H9 (cell line): ENCODE measurements around the gene CFAP97D1. TPM values are rescaled to one million over a fixed set of nuclear protein-coding genes. Genes with fewer than 3 reads are reported as not detected.

ENCODE experiments used
- DNase-seq: peaks from one replicate; pipeline ENCODE4 v3.0.0-alpha.2; 2017
- H2AFZ ChIP-seq: one replicate; pipeline ENCODE4 v1.6.1; 2013; ENCODE audit warnings: mild to moderate bottlenecking, low read length, control low read depth, moderate library complexity
- H2AK5ac ChIP-seq: 2 replicates; pipeline ENCODE4 v1.6.1; 2013; ENCODE audit warnings: low read length, control low read depth, mixed read lengths; ENCODE audit not compliant: insufficient read length
- H2BK120ac ChIP-seq: one replicate; pipeline ENCODE4 v1.6.1; 2013; ENCODE audit warnings: low read depth, mild to moderate bottlenecking, low read length, control low read depth, inconsistent platforms; ENCODE audit not compliant: poor library complexity, severe bottlenecking
- H2BK12ac ChIP-seq: 2 replicates; pipeline ENCODE4 v1.6.1; 2013; ENCODE audit warnings: low read length, control low read depth, mixed read lengths, low read depth; ENCODE audit not compliant: insufficient read length
- H2BK15ac ChIP-seq: 2 replicates; pipeline ENCODE4 v1.6.1; 2013; ENCODE audit warnings: low read depth, low read length, control low read depth
- H2BK20ac ChIP-seq: one replicate; pipeline ENCODE4 v1.6.1; 2013; ENCODE audit warnings: low read depth, mild to moderate bottlenecking, low read length, control low read depth, inconsistent platforms; ENCODE audit not compliant: poor library complexity, severe bottlenecking
- H2BK5ac ChIP-seq: 2 replicates; pipeline ENCODE4 v1.6.1; 2013; ENCODE audit warnings: low read length, control low read depth, mixed read lengths; ENCODE audit not compliant: insufficient read length
- H3K14ac ChIP-seq: 2 replicates; pipeline ENCODE4 v1.6.1; 2013; ENCODE audit warnings: low read length, control low read depth; ENCODE audit not compliant: insufficient read depth
- H3K18ac ChIP-seq: 2 replicates; pipeline ENCODE4 v1.6.1; 2013; ENCODE audit warnings: low read depth, mild to moderate bottlenecking, mixed read lengths, low read length, control low read depth; ENCODE audit not compliant: insufficient read length
- H3K23ac ChIP-seq: 2 replicates; pipeline ENCODE4 v1.6.1; 2013; ENCODE audit warnings: low read length, control low read depth, mixed read lengths, low read depth; ENCODE audit not compliant: insufficient read length
- H3K23me2 ChIP-seq: 2 replicates; pipeline ENCODE4 v1.6.1; 2013; ENCODE audit warnings: low read depth, mild to moderate bottlenecking, mixed read lengths, low read length, control low read depth; ENCODE audit not compliant: insufficient read length, poor library complexity, severe bottlenecking
- H3K27ac ChIP-seq: 2 replicates; pipeline ENCODE4 v1.5.1; 2013; ENCODE audit warnings: low read length, control low read depth, mixed read lengths, low read depth; ENCODE audit not compliant: insufficient read length
- H3K27me3 ChIP-seq: 2 replicates; pipeline ENCODE4 v1.6.1; 2013; ENCODE audit warnings: low read length, control low read depth, inconsistent platforms; ENCODE audit not compliant: insufficient read depth
- H3K4ac ChIP-seq: 2 replicates; pipeline ENCODE4 v1.6.1; 2013; ENCODE audit warnings: low read depth, mild to moderate bottlenecking, control low read depth, inconsistent platforms, low read length, moderate library complexity
- H3K4me1 ChIP-seq: 2 replicates; pipeline ENCODE4 v1.6.1; 2013; ENCODE audit warnings: low read length, control low read depth, inconsistent platforms; ENCODE audit not compliant: insufficient read depth
- H3K4me2 ChIP-seq: 2 replicates; pipeline ENCODE4 v1.6.1; 2013; ENCODE audit warnings: low read length, control low read depth, mixed read lengths; ENCODE audit not compliant: insufficient read length, insufficient read depth
- H3K56ac ChIP-seq: 2 replicates; pipeline ENCODE4 v1.6.1; 2013; ENCODE audit warnings: low read depth, mild to moderate bottlenecking, mixed read lengths, low read length, control low read depth; ENCODE audit not compliant: insufficient read length
- H3K79me1 ChIP-seq: 2 replicates; pipeline ENCODE4 v1.6.1; 2013; ENCODE audit warnings: low read depth, mild to moderate bottlenecking, moderate library complexity, low read length, control low read depth, inconsistent platforms; ENCODE audit not compliant: insufficient read depth, poor library complexity, severe bottlenecking
- H3K79me2 ChIP-seq: 2 replicates; pipeline ENCODE4 v1.6.1; 2013; ENCODE audit warnings: low read length, control low read depth, inconsistent platforms; ENCODE audit not compliant: insufficient read depth
- H3K9ac ChIP-seq: 2 replicates; pipeline ENCODE4 v1.6.1; 2013; ENCODE audit warnings: low read length, control low read depth, mixed read lengths; ENCODE audit not compliant: insufficient read length; ENCODE audit errors: extremely low read depth
- H3K9me3 ChIP-seq: one replicate; pipeline ENCODE4 v1.6.1; 2013; ENCODE audit warnings: low read depth, low read length, inconsistent platforms; ENCODE audit not compliant: control insufficient read depth
- H3T11ph ChIP-seq: one replicate; pipeline ENCODE4 v1.6.1; 2013; ENCODE audit warnings: mild to moderate bottlenecking, low read length, control low read depth, inconsistent platforms
- H4K20me1 ChIP-seq: one replicate; pipeline ENCODE4 v1.6.1; 2013; ENCODE audit not compliant: control insufficient read depth, insufficient read length, insufficient read depth
- H4K5ac ChIP-seq: 2 replicates; pipeline ENCODE4 v1.6.1; 2013; ENCODE audit warnings: low read depth, mild to moderate bottlenecking, mixed read lengths, low read length, control low read depth; ENCODE audit not compliant: insufficient read length
- H4K8ac ChIP-seq: replicated peaks from 2 replicates; pipeline ENCODE4 v1.6.1; 2013; ENCODE audit warnings: low read length, control low read depth, mixed read lengths, low read depth; ENCODE audit not compliant: insufficient read length
- H4K91ac ChIP-seq: 2 replicates; pipeline ENCODE4 v1.6.1; 2013; ENCODE audit warnings: low read depth, mild to moderate bottlenecking, moderate library complexity, mixed read lengths, low read length, control low read depth; ENCODE audit not compliant: insufficient read length
- H3K27ac Mint-ChIP-seq, 3 experiments: 2 replicates in 2 of 3; 3 replicates in 1 of 3; pipeline ENCODE4 v1.8.0; 2020 to 2021; ENCODE audit warnings: mixed read lengths in 3 of 3, mild to moderate bottlenecking in 1 of 3, moderate library complexity in 1 of 3
- H3K27me3 Mint-ChIP-seq: 2 replicates; pipeline ENCODE4 v1.8.0; 2021; ENCODE audit warnings: low read depth, mild to moderate bottlenecking, moderate library complexity, mixed read lengths
- H3K36me3 Mint-ChIP-seq, 3 experiments: 2 replicates in 2 of 3; 3 replicates in 1 of 3; pipeline ENCODE4 v1.8.0; 2020 to 2021; ENCODE audit warnings: low read depth in 3 of 3, mixed read lengths in 3 of 3; ENCODE audit not compliant: insufficient read depth in 1 of 3
- H3K4me1 Mint-ChIP-seq, 2 experiments: 2 replicates each; pipeline ENCODE4 v1.8.0; 2020; ENCODE audit warnings: mixed read lengths in 2 of 2
- H3K4me3 Mint-ChIP-seq, 2 experiments: 2 replicates in 1 of 2; 3 replicates in 1 of 2; pipeline ENCODE4 v1.8.0; 2020 to 2021; ENCODE audit warnings: mild to moderate bottlenecking in 2 of 2, mixed read lengths in 2 of 2, moderate library complexity in 1 of 2
- H3K9me3 Mint-ChIP-seq, 2 experiments: 2 replicates in 1 of 2; 3 replicates in 1 of 2; pipeline ENCODE4 v1.8.0; 2020; ENCODE audit warnings: mild to moderate bottlenecking in 2 of 2, mixed read lengths in 2 of 2, moderate library complexity in 1 of 2
- WGBS: extraction: QIAGEN DNeasy Blood & Tissue Kit; methylation state at CpG from one replicate; pipeline ENCODE4 v1.1.7; 2013; ENCODE audit warnings: missing lambda C conversion rate, low lambda C conversion rate, mixed read lengths; ENCODE audit not compliant: insufficient read length; ENCODE audit errors: extremely low coverage; 5-methylcytosine and 5-hydroxymethylcytosine counted together
- total RNA-seq: library from RNA; stranded (reverse); gene quantifications from 2 replicates; pipeline ENCODE4 v1.2.1, GENCODE V29; 2021
- TF ChIP-seq, protein P1 (sequence below): fragments of 200-600 bp; sonication (generic); conservative IDR thresholded peaks from 3 replicates; pipeline ENCODE4 v1.8.0; 2021; ENCODE audit warnings: antibody characterized with exemption, mild to moderate bottlenecking

Gene CFAP97D1
- total RNA-seq, 1 experiment from 2014 or later, result not detected

DNA sequence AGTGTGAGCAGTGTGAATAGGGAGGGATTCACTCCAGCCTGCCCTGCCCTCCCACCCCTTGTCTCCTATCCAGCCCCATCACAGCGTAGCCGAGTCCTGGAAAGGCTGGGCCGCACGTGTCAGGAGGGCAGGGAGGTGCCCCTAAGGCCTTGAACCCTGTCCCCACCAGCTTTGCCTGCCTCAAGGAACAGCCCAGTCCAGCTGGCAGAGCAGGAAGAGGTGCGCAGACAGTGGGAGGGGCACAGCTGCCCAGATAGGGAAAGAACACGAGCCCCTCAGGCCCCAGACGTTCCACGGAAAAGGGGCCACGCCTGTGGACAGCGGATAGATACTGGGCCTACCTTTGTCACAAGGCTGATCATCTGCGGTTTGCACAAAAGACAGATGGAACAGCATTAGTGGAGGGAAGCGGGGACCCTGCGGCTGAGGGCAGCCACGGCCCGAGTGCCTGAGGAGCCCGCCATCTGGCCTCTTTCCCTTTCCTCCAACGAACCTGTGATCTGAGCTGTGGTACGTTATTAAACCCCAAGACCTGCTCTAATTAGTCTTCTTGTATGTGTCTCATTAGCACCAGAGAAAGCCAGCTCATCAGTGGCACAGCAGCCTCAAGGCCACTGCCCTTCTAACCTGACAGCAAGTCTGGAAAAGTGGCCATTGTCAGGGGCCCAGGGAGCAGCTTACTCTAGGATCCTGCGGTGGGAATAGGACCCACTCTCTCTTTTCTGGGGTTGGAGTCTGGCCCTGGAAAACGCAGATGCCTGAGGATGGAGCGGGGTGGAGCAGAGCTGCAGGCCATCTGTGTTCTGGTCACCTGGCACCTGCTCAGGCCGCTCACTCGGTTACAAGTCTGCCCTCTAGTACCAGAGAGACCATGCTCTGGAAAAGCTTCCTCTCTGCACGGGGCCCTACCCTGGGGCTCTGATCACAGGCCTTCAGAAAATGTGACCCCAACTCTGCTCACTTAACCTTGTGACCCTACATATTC, 36.4 kb downstream of the CFAP97D1 start:
- Histone ChIP-seq H3K18ac (no peak overlapping the region), H3K9me3 (no peaks in the 10 kb centered on the region), H3K4me2 (no peak overlapping the region), H2AFZ (no peak overlapping the region), H4K5ac (no peak overlapping the region), H4K8ac (no peak overlapping the region), H2AK5ac (no peak overlapping the region), H4K91ac (no peak overlapping the region), H3K23me2 (no peaks in the 10 kb centered on the region), H2BK12ac (no peak overlapping the region), H2BK120ac (no peak overlapping the region), H3K9ac (no peak overlapping the region), H2BK20ac (no peak overlapping the region), H4K20me1 (no peaks in the 10 kb centered on the region), H3K79me1 (no peaks in the 10 kb centered on the region), H3K56ac (no peak overlapping the region), H3K14ac (no peak overlapping the region), H3K27me3 (no peaks in the 10 kb centered on the region), H3K4ac (no peak overlapping the region), H3T11ph (no peak overlapping the region), H3K79me2 (no peaks in the 10 kb centered on the region), H3K23ac (no peak overlapping the region), H2BK5ac (no peak overlapping the region), H3K4me1 (no peaks in the 10 kb centered on the region), H3K27ac (no peak overlapping the region), H2BK15ac (no peak overlapping the region)
- H3K27ac Mint-ChIP-seq, result no peak overlapping the region; a peak in 2 of 7 replicates
- H3K9me3 Mint-ChIP-seq, result no peaks in the 10 kb centered on the region
- H3K4me1 Mint-ChIP-seq, result peaks cover 4 to 7% of the 10 kb centered on the region in 2 experiments
- DNase-seq, result no peak
- H3K36me3 Mint-ChIP-seq, result peaks cover 0 to 7% (median 0%) of the 10 kb centered on the region in 3 experiments; a peak in 4 of 7 replicates
- no peaks in the 10 kb centered on the region for H3K27me3 Mint-ChIP-seq
- H3K4me3 Mint-ChIP-seq, result no peak overlapping the region
- TF ChIP-seq, protein P1, sequence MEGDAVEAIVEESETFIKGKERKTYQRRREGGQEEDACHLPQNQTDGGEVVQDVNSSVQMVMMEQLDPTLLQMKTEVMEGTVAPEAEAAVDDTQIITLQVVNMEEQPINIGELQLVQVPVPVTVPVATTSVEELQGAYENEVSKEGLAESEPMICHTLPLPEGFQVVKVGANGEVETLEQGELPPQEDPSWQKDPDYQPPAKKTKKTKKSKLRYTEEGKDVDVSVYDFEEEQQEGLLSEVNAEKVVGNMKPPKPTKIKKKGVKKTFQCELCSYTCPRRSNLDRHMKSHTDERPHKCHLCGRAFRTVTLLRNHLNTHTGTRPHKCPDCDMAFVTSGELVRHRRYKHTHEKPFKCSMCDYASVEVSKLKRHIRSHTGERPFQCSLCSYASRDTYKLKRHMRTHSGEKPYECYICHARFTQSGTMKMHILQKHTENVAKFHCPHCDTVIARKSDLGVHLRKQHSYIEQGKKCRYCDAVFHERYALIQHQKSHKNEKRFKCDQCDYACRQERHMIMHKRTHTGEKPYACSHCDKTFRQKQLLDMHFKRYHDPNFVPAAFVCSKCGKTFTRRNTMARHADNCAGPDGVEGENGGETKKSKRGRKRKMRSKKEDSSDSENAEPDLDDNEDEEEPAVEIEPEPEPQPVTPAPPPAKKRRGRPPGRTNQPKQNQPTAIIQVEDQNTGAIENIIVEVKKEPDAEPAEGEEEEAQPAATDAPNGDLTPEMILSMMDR, result no peak
- no CpG with 5 or more reads among the region's 24 CpGs for WGBS
